Fibroblast of skin of right biceps (primary cell): Measurements from ENCODE around the gene GJB4.
"Not testable (repeated sequence)": the region's sequence is repeated elsewhere in the genome, so short reads cannot be mapped to it uniquely, and the experiment has no call there.

Source experiments
- DNase-seq: peaks from one replicate; pipeline ENCODE4 v3.0.0-alpha.2; 2013

The GJB4 gene

DNA sequence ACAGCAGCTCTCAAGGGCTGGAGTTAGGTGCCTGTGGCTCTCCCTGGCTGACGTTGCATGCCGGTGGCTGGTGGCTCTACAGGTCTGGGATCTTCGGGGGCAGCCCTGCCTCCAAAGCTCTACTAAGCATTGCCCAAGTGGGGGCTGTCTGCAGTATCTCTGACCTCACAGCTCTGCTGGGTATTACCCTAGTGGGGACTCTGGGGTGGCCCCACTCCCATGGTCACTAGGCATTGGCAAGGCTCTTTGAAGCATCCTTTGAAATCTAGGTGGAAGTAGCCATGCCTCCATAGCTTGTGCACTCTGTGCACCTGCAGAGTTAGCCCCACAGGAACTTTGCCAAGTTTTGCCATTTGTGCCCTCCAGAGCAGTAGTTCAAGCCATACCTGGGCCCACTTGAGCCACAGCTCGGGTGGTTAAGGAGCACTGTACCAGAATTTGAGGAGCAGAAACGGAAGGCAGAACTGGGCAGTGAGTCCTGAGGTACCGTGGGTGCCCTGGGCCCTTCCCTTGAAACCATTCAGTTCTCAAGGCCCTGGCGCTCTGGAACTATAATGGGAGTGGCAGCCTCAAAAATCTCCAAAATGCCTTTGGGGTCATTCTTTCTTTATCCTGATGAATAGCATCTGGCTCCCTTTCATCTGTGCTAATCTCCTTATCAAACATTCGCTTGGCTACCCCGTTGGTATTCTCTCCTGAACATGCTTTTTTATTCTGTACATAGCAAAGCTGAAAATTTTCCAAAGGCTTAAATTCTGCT lies 48.7 kb downstream of the GJB4 start:
- DNase-seq = no peak

DNA sequence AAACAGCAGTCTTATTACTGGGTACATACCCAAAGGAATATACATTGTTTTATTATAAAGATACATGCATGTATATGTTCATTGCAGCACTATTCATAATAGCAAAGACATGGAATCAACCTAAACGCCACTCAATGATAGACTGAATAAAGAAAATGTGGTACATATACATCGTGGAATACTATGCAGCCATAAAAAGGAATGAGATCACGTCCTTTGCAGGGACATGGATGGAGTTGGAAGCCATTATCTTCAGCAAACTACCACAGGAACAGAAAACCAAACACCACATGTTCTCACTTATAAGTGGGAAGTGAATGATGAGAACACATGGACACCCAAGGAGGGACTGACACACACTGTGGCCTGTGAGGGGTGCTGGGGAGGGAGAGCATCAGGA lies 51.2 kb downstream of the GJB4 start:
- DNase-seq = not testable (repeated sequence)
